Gastrocnemius medialis (tissue), 4 donors: Measurements from ENCODE around the gene TPRG1. TPM values are rescaled to one million over a fixed set of nuclear protein-coding genes. Genes with fewer than 3 reads are reported as not detected.
"Not testable (repeated sequence)": the region's sequence is repeated elsewhere in the genome, so short reads cannot be mapped to it uniquely, and the experiment has no call there.

Source experiments
- ATAC-seq, 2 donors: fragments of 150-250 bp; one replicate each; pipeline ENCODE4 v1.9.1; 2016
- DNase-seq, 2 donors: peaks; one replicate each; pipeline ENCODE4 v3.0.0-alpha.2; 2019
- H3K27ac ChIP-seq, 4 donors: fragments of 200-600 bp; sonication (generic); 1 replicate in 1 of 4; 2 replicates in 3 of 4; pipeline ENCODE4 v1.5.1; 2016 to 2018; ENCODE audit warnings: mild to moderate bottlenecking in 2 of 4, moderate library complexity in 1 of 4
- H3K27me3 ChIP-seq, 3 donors: fragments of 200-600 bp; sonication (generic) in 2 of 3; 1 replicate in 1 of 3; 2 replicates in 2 of 3; pipeline versions ENCODE4 v1.5.1 to v1.6.0; 2016 to 2019; ENCODE audit warnings: mild to moderate bottlenecking in 1 of 3, moderate library complexity in 1 of 3
- H3K36me3 ChIP-seq, 2 donors: fragments of 200-600 bp; sonication (generic) in 1 of 2; one replicate each; pipeline ENCODE4 v1.5.1; 2017 to 2018
- H3K4me1 ChIP-seq, 2 donors: fragments of 200-600 bp; sonication (generic) in 1 of 2; one replicate each; pipeline ENCODE4 v1.5.1; 2016 to 2017; ENCODE audit warnings: mild to moderate bottlenecking in 2 of 2
- H3K4me3 ChIP-seq, 4 donors: fragments of 200-600 bp; sonication (generic) in 3 of 4; 1 replicate in 1 of 4; 2 replicates in 3 of 4; pipeline ENCODE4 v1.5.1; 2016 to 2019; ENCODE audit warnings: mild to moderate bottlenecking in 2 of 4
- H3K9me3 ChIP-seq, 3 donors: fragments of 200-600 bp; sonication (generic) in 2 of 3; 1 replicate in 1 of 3; 2 replicates in 2 of 3; pipeline ENCODE4 v1.5.1; 2016 to 2019
- POLR2A ChIP-seq, 2 donors: fragments of 450-650 bp; IDR thresholded peaks; one replicate each; pipeline ENCODE4 v1.6.1; 2017; ENCODE audit warnings: antibody characterized with exemption in 2 of 2, mild to moderate bottlenecking in 2 of 2, moderate library complexity in 2 of 2
- in situ Hi-C, 4 donors: fragments of 200-750 bp; cut with MboI; loops; one replicate each; pipeline versions ENCODE4 v1.15.0 to v1.8.0; 2017; ENCODE audit warnings: low sequenced_read_pairs in 4 of 4
- intact Hi-C: fragments of 100-400 bp; cut with DNase I; formaldehyde crosslinking; loops from one replicate; pipeline ENCODE4 v1.15.1; 2023; ENCODE audit warnings: low total_unique reads
- total RNA-seq, 4 donors: library from RNA; depleted of rRNA; stranded (reverse); fragments of >200 nt; gene quantifications; one replicate each; pipeline versions ENCODE4 v1.1.0 to v1.2.3, GENCODE V29; 2016
- TF ChIP-seq, protein P1 (sequence below), 5 experiments: fragments of 450-650 bp in 3 of 5; fragments of 200-600 bp in 2 of 5; sonication (generic) in 2 of 5; IDR thresholded peaks in 4 of 5; conservative IDR thresholded peaks in 1 of 5; 1 replicate in 4 of 5; 2 replicates in 1 of 5; pipeline ENCODE4 v1.5.1; 2016 to 2019; ENCODE audit warnings: antibody characterized with exemption in 5 of 5, mild to moderate bottlenecking in 3 of 5, moderate library complexity in 3 of 5

TPRG1 gene
- total RNA-seq, 4 donors from 2014 or later = 2.8 to 9.0 (median 3.2) TPM

DNA sequence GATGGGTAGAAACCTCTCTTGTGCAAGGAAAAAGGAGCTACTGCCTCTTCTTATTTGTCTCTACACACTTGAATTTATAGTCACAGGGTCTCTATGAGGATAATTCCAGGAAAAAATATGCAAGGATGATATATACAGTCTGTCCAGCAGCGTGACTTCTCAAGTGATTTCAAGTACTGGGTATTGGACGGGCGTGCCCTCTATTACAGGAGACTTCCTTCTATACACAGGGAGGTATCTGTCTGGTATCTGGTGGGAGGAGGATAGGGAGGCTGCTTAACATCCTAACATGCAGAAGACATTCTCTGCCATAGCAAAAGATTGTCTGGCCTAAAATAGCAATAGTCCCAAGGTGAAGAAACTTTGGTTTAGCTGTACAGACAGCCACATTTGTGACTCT, 146.1 kb downstream of the TPRG1 start:
- intact Hi-C loops (no loop called here), in situ Hi-C loops (no loop called here)
- ATAC-seq (no peak), DNase-seq (no peak)
- no peak for TF ChIP-seq POLR2A (IDR thresholded peaks at IDR 0.05)
- TF ChIP-seq, protein P1, sequence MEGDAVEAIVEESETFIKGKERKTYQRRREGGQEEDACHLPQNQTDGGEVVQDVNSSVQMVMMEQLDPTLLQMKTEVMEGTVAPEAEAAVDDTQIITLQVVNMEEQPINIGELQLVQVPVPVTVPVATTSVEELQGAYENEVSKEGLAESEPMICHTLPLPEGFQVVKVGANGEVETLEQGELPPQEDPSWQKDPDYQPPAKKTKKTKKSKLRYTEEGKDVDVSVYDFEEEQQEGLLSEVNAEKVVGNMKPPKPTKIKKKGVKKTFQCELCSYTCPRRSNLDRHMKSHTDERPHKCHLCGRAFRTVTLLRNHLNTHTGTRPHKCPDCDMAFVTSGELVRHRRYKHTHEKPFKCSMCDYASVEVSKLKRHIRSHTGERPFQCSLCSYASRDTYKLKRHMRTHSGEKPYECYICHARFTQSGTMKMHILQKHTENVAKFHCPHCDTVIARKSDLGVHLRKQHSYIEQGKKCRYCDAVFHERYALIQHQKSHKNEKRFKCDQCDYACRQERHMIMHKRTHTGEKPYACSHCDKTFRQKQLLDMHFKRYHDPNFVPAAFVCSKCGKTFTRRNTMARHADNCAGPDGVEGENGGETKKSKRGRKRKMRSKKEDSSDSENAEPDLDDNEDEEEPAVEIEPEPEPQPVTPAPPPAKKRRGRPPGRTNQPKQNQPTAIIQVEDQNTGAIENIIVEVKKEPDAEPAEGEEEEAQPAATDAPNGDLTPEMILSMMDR (IDR thresholded peaks at IDR 0.05 in 4 of 5, conservative IDR thresholded peaks at IDR 0.05 in 1 of 5) = no peak
- Histone ChIP-seq H3K9me3 (no peaks in the 10 kb centered on the region), H3K36me3 (no peaks in the 10 kb centered on the region), H3K27me3 (no peaks in the 10 kb centered on the region), H3K4me1 (peaks cover 0 to 22% of the 10 kb centered on the region in 2 donors), H3K27ac (no peak overlapping the region), H3K4me3 (no peak overlapping the region)

DNA sequence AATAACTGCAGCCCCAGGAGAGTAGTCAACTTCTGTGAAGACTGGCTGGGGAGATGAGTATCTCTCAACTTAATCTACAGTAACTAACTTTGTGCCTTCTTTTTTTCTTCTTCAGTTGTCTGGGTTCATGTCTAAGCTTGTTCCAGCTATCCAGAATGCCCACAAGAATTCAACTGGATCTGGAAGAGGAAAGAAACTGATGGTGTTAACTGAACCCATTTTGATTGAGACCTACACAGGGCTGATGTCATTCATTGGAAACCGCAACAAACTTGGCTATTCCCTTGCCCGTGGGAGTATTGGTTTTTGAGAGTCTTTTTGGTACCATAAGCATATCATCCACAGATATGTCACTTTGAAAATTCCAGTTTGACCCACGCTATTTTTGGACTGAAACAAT, 148.7 kb downstream of the TPRG1 start:
- no peak overlapping the region for H3K27ac ChIP-seq
- TF ChIP-seq, protein P1 (IDR thresholded peaks at IDR 0.05 in 4 of 5, conservative IDR thresholded peaks at IDR 0.05 in 1 of 5) = no peak
- TF ChIP-seq POLR2A (IDR thresholded peaks at IDR 0.05) = no peak
- H3K4me1 ChIP-seq = peaks cover 16 to 39% of the 10 kb centered on the region in 2 donors
- intact Hi-C loops (no loop called here), in situ Hi-C loops (no loop called here)
- H3K9me3 ChIP-seq = no peaks in the 10 kb centered on the region
- no peak for DNase-seq
- H3K27me3 ChIP-seq = no peaks in the 10 kb centered on the region
- no peak for ATAC-seq
- H3K36me3 ChIP-seq = no peaks in the 10 kb centered on the region
- no peak overlapping the region for H3K4me3 ChIP-seq

DNA sequence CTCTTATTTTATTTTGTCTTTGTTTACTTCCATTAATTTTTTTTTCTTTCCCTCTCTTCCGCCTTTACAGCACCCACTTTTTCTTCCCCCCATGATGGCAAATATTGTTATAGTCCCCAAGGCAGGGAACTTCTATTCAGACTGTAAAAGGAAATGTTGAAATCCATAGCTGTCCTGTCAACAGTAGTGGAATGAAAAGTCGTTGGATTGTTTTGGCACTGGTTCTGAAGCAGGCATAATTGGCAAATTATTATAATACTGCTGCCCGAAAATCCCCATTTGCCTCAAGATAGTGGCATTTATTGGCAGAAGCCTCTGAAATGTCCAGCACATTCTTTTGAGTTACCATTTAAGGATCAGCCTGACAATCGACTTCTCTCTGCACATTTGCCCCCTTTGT, 150.6 kb downstream of the TPRG1 start:
- in situ Hi-C loops (no loop called here), intact Hi-C loops (no loop called here)
- Histone ChIP-seq H3K27me3 (no peaks in the 10 kb centered on the region), H3K9me3 (no peaks in the 10 kb centered on the region), H3K36me3 (no peaks in the 10 kb centered on the region), H3K4me1 (peaks cover 16 to 31% of the 10 kb centered on the region in 2 donors), H3K4me3 (no peak overlapping the region), H3K27ac (no peak overlapping the region)
- no peak for TF ChIP-seq POLR2A (IDR thresholded peaks at IDR 0.05)
- TF ChIP-seq, protein P1 (IDR thresholded peaks at IDR 0.05 in 4 of 5, conservative IDR thresholded peaks at IDR 0.05 in 1 of 5) = no peak
- DNase-seq = no peak
- no peak for ATAC-seq

DNA sequence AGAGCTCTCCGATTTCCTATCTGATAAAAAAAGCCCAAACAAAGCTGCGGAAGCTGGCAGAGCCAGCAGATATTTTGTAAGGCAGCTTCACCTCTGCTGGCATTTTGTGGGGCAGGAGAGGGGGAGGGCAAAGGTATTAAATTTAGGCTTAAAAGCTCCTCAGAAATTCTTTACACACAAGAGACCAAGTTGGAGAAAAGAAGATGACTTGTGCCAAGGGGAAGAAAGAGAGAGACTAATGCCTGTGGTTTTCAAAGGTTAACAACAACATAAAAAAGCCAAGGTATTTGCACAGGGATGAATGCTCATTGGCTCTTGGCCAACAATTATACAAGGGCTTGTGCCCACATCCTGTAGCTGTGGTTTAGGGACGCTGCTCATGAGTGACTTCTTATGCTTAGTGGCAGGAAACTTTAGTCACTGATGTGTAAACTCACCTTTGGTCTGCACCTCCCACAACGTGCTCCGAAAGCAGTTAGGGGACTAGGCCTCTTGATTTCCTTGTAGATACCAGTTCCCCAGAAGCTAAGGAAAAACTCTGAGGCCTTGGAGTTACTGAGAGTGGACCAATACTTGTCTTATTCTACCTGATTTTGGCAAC, 152.9 kb downstream of the TPRG1 start:
- no peak for TF ChIP-seq POLR2A (IDR thresholded peaks at IDR 0.05)
- TF ChIP-seq, protein P1 (IDR thresholded peaks at IDR 0.05 in 4 of 5, conservative IDR thresholded peaks at IDR 0.05 in 1 of 5) = no peak
- ATAC-seq (peak in 1 of 2 donors; percentile 66), DNase-seq (peak in 1 of 2 donors; percentile 30)
- Histone ChIP-seq H3K27ac (peak overlapping the region in 3 of 4 donors; percentile 35 to 49 (median 47)), H3K36me3 (no peaks in the 10 kb centered on the region), H3K4me1 (peaks cover 16 to 29% of the 10 kb centered on the region in 2 donors), H3K27me3 (no peaks in the 10 kb centered on the region), H3K9me3 (no peaks in the 10 kb centered on the region), H3K4me3 (no peak overlapping the region)
- intact Hi-C loops (no loop called here), in situ Hi-C loops (no loop called here)

DNA sequence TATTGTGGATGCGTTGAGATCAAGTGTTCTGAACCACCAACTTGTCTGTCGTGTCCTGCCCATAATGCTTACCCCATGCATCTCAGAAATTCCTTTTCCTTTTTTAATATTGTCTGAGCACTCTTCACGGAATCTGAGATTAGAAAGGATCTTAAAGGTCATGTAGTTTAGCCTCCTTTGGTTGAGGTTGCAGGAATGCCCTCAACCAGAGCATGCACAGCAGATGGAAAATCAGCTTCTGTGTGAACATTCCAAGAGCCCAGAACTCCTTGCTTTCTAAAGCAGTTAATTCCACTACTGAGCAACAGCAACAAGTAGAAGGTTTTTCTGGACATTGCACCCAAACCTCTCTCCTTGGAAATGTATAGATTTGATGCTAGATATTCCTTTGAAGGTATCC, 153.7 kb downstream of the TPRG1 start:
- no peaks in the 10 kb centered on the region for H3K27me3 ChIP-seq
- H3K9me3 ChIP-seq = no peaks in the 10 kb centered on the region
- peak overlapping the region in 2 of 4 donors; percentile 35 to 49 for H3K27ac ChIP-seq
- ATAC-seq (no peak), DNase-seq (no peak)
- TF ChIP-seq POLR2A (IDR thresholded peaks at IDR 0.05) = no peak
- TF ChIP-seq, protein P1 (IDR thresholded peaks at IDR 0.05 in 4 of 5, conservative IDR thresholded peaks at IDR 0.05 in 1 of 5) = no peak
- intact Hi-C loops = no loop called here
- H3K36me3 ChIP-seq = no peaks in the 10 kb centered on the region
- no peak overlapping the region for H3K4me3 ChIP-seq
- H3K4me1 ChIP-seq = peaks cover 16 to 29% of the 10 kb centered on the region in 2 donors
- in situ Hi-C loops = no loop called here

DNA sequence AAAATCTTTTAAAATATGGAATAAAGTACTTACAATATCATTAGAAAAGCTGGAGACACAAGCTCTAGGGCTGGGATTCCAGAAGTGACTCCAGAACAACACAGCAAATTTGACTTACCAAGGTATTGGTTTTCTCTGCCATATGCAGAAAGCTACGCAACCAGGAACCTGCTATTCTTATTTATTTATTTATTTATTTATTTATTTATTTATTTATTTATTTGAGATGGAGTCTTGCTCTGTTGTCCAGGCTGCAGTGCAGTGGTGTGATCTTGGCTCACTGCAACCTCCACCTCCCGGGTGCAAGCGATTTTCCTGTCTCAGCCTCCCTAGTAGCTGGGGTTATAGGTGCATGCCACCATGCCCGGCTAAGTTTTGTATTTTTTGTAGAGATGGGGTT, 157.9 kb downstream of the TPRG1 start:
- peaks cover 8 to 15% of the 10 kb centered on the region in 2 donors for H3K4me1 ChIP-seq
- in situ Hi-C loops, ATAC-seq, H3K27ac ChIP-seq, H3K36me3 ChIP-seq, H3K9me3 ChIP-seq, intact Hi-C loops, DNase-seq, H3K27me3 ChIP-seq, H3K4me3 ChIP-seq: not testable (repeated sequence)
